Trophoblast cell (in vitro differentiated cells and primary cell): ENCODE measurements around the gene HIBADH.
A peak's percentile ranks its signal among the peaks of the same experiment; 100 is the strongest.

Experiments used
- DNase-seq, 2 donors: peaks; one replicate each; pipeline ENCODE4 v3.0.0-alpha.2; 2016
- H2AFZ ChIP-seq: 2 replicates; pipeline ENCODE4 v1.6.1; 2013; ENCODE audit warnings: low read length, moderate library complexity, mild to moderate bottlenecking; ENCODE audit not compliant: insufficient read depth, poor library complexity
- H2AK5ac ChIP-seq: 2 replicates; pipeline ENCODE4 v1.6.1; 2013; ENCODE audit warnings: mild to moderate bottlenecking, low read length
- H2BK120ac ChIP-seq: 2 replicates; pipeline ENCODE4 v1.6.1; 2013; ENCODE audit warnings: low read length, mild to moderate bottlenecking, moderate library complexity; ENCODE audit not compliant: insufficient read depth, poor library complexity
- H2BK12ac ChIP-seq: 2 replicates; pipeline ENCODE4 v1.6.1; 2013; ENCODE audit warnings: mild to moderate bottlenecking, low read length, moderate library complexity
- H2BK5ac ChIP-seq: 2 replicates; pipeline ENCODE4 v1.6.1; 2013; ENCODE audit warnings: low read length, low read depth, moderate library complexity, mild to moderate bottlenecking; ENCODE audit not compliant: poor library complexity
- H3K14ac ChIP-seq: 2 replicates; pipeline ENCODE4 v1.6.1; 2013; ENCODE audit warnings: mild to moderate bottlenecking, low read length
- H3K18ac ChIP-seq: 2 replicates; pipeline ENCODE4 v1.6.1; 2013; ENCODE audit warnings: mild to moderate bottlenecking, low read length
- H3K23ac ChIP-seq: 2 replicates; pipeline ENCODE4 v1.6.1; 2013; ENCODE audit warnings: low read length
- H3K27ac ChIP-seq: 2 replicates; pipeline ENCODE4 v1.5.1; 2013; ENCODE audit warnings: low read depth, mild to moderate bottlenecking, inconsistent platforms, low read length, moderate library complexity
- H3K27me3 ChIP-seq: 2 replicates; pipeline ENCODE4 v1.6.1; 2013; ENCODE audit warnings: inconsistent platforms, mild to moderate bottlenecking, low read length, moderate library complexity; ENCODE audit not compliant: insufficient read depth
- H3K36me3 ChIP-seq, 2 experiments: 1 replicate in 1 of 2; 2 replicates in 1 of 2; pipeline ENCODE4 v1.6.1; 2013; ENCODE audit warnings: low read length in 2 of 2, mild to moderate bottlenecking in 2 of 2, moderate library complexity in 1 of 2; ENCODE audit not compliant: insufficient read depth in 2 of 2, control insufficient read depth in 1 of 2
- H3K4ac ChIP-seq: 2 replicates; pipeline ENCODE4 v1.6.1; 2013; ENCODE audit warnings: low read depth, mild to moderate bottlenecking, low read length, moderate library complexity
- H3K4me1 ChIP-seq, 2 experiments: 1 replicate in 1 of 2; 2 replicates in 1 of 2; pipeline ENCODE4 v1.6.1; 2013; ENCODE audit warnings: low read length in 2 of 2, mild to moderate bottlenecking in 2 of 2, moderate library complexity in 1 of 2; ENCODE audit not compliant: insufficient read depth in 2 of 2, control insufficient read depth in 1 of 2
- H3K4me2 ChIP-seq: 2 replicates; pipeline ENCODE4 v1.6.1; 2013; ENCODE audit warnings: inconsistent platforms, mild to moderate bottlenecking, low read length, moderate library complexity
- H3K4me3 ChIP-seq: 2 replicates; pipeline ENCODE4 v1.5.1; 2013; ENCODE audit warnings: mild to moderate bottlenecking, low read depth, low read length, inconsistent platforms
- H3K79me1 ChIP-seq: one replicate; pipeline ENCODE4 v1.6.1; 2013; ENCODE audit warnings: low read length
- H3K79me2 ChIP-seq: 2 replicates; pipeline ENCODE4 v1.6.1; 2013; ENCODE audit warnings: low read length, mild to moderate bottlenecking; ENCODE audit not compliant: control insufficient read depth, insufficient read depth, poor library complexity
- H3K9ac ChIP-seq: 2 replicates; pipeline ENCODE4 v1.6.1; 2013; ENCODE audit warnings: mild to moderate bottlenecking, low read length
- H3K9me3 ChIP-seq: 2 replicates; pipeline ENCODE4 v1.6.1; 2013; ENCODE audit warnings: low read depth, mild to moderate bottlenecking, control low read depth, inconsistent platforms, low read length; ENCODE audit not compliant: insufficient read depth
- H4K12ac ChIP-seq: 2 replicates; pipeline ENCODE4 v1.6.1; 2013; ENCODE audit warnings: low read depth, mild to moderate bottlenecking, low read length, moderate library complexity
- H4K8ac ChIP-seq: 2 replicates; pipeline ENCODE4 v1.6.1; 2013; ENCODE audit warnings: low read depth, mild to moderate bottlenecking, low read length, moderate library complexity
- H4K91ac ChIP-seq: one replicate; pipeline ENCODE4 v1.6.1; 2013; ENCODE audit warnings: low read depth, mild to moderate bottlenecking, low read length, moderate library complexity
- WGBS: extraction: QIAGEN DNeasy Blood & Tissue Kit; methylation state at CpG from one replicate; pipeline ENCODE4 v1.1.7; 2013; ENCODE audit warnings: missing lambda C conversion rate; ENCODE audit not compliant: insufficient read length, insufficient coverage; ENCODE audit errors: extremely low coverage; 5-methylcytosine and 5-hydroxymethylcytosine counted together

HIBADH gene

GRCh38 chr7:27699751-27700150 lies 37.1 kb upstream of the HIBADH start:
- WGBS: no CpG with 5 or more reads among the region's 2 CpGs
- H3K14ac ChIP-seq: no peak overlapping the region
- no peak overlapping the region for H2BK5ac ChIP-seq
- H3K27me3 ChIP-seq: no peaks in the 10 kb centered on the region
- H4K8ac ChIP-seq: no peak overlapping the region
- H3K23ac ChIP-seq: no peak overlapping the region
- H2AFZ ChIP-seq: no peak overlapping the region
- H3K4me3 ChIP-seq: no peak overlapping the region
- H3K79me1 ChIP-seq: no peaks in the 10 kb centered on the region
- H3K9ac ChIP-seq: no peak overlapping the region
- H2AK5ac ChIP-seq: no peak overlapping the region
- no peaks in the 10 kb centered on the region for H3K9me3 ChIP-seq
- no peaks in the 10 kb centered on the region for H3K4me1 ChIP-seq
- no peak overlapping the region for H3K27ac ChIP-seq
- no peaks in the 10 kb centered on the region for H3K36me3 ChIP-seq
- no peak overlapping the region for H4K91ac ChIP-seq
- H2BK120ac ChIP-seq: no peak overlapping the region
- H2BK12ac ChIP-seq: no peak overlapping the region
- H3K4me2 ChIP-seq: no peak overlapping the region
- no peak overlapping the region for H3K4ac ChIP-seq
- H3K79me2 ChIP-seq: no peaks in the 10 kb centered on the region
- no peak overlapping the region for H3K18ac ChIP-seq
- no peak overlapping the region for H4K12ac ChIP-seq
- no peak for DNase-seq

- Histone ChIP-seq H3K9ac (no peak overlapping the region), H3K79me1 (no peaks in the 10 kb centered on the region), H3K4me3 (no peak overlapping the region), H3K27ac (no peak overlapping the region), H2BK5ac (no peak overlapping the region), H3K9me3 (no peaks in the 10 kb centered on the region), H2AFZ (no peak overlapping the region), H2AK5ac (no peak overlapping the region), H3K79me2 (no peaks in the 10 kb centered on the region), H3K4me1 (no peaks in the 10 kb centered on the region), H4K91ac (no peak overlapping the region), H3K23ac (no peak overlapping the region), H2BK120ac (no peak overlapping the region), H4K8ac (no peak overlapping the region), H2BK12ac (no peak overlapping the region), H3K18ac (no peak overlapping the region), H3K4ac (no peak overlapping the region), H3K14ac (no peak overlapping the region), H3K36me3 (no peaks in the 10 kb centered on the region), H3K4me2 (no peak overlapping the region), H4K12ac (no peak overlapping the region), H3K27me3 (no peaks in the 10 kb centered on the region)
- WGBS: no CpG with 5 or more reads among the region's 3 CpGs
- peak in 1 of 2 donors; percentile 36 for DNase-seq
Measured at GRCh38 chr7:27697861-27698430, 35.3 kb upstream of the HIBADH start.

GRCh38 chr7:27695096-27695495 lies 32.4 kb upstream of the HIBADH start:
- Histone ChIP-seq H3K9ac (no peak overlapping the region), H4K91ac (no peak overlapping the region), H3K4ac (no peak overlapping the region), H2BK120ac (no peak overlapping the region), H3K18ac (no peak overlapping the region), H2BK5ac (no peak overlapping the region), H3K79me2 (no peaks in the 10 kb centered on the region), H3K27me3 (no peaks in the 10 kb centered on the region), H3K4me3 (no peak overlapping the region), H2AFZ (no peak overlapping the region), H3K14ac (no peak overlapping the region), H3K23ac (no peak overlapping the region), H2AK5ac (no peak overlapping the region), H3K4me2 (no peak overlapping the region), H3K79me1 (no peaks in the 10 kb centered on the region), H4K8ac (no peak overlapping the region), H3K9me3 (no peaks in the 10 kb centered on the region), H3K27ac (no peak overlapping the region), H3K36me3 (no peaks in the 10 kb centered on the region), H3K4me1 (no peaks in the 10 kb centered on the region), H2BK12ac (no peak overlapping the region), H4K12ac (no peak overlapping the region)
- no CpG with 5 or more reads among the region's 4 CpGs for WGBS
- no peak for DNase-seq

DNA sequence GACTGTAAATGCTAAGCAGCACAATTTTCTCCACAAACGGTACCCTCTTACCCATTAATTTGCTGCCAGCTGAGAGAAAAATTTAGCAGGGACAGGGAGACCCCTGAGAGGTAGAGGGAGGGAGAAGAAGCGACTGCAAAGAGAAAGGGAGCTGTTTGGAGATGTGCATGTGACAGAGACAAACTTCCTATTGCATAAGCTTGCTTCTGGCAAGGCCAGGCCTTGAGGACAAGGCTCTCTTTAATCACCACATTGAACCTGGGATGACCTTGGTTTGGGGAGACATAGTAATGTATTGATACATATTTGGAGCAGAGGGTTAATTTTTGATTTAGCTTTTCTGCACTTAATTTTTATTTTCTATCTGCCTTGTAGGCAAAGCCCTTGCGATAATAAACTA lies 31.1 kb upstream of the HIBADH start:
- H2BK12ac ChIP-seq: no peak overlapping the region
- no peaks in the 10 kb centered on the region for H3K79me2 ChIP-seq
- H3K18ac ChIP-seq: no peak overlapping the region
- H3K4me3 ChIP-seq: no peak overlapping the region
- H2AFZ ChIP-seq: no peak overlapping the region
- no peak overlapping the region for H3K14ac ChIP-seq
- no peak overlapping the region for H2BK120ac ChIP-seq
- no peak overlapping the region for H3K9ac ChIP-seq
- H3K36me3 ChIP-seq: no peaks in the 10 kb centered on the region
- no peaks in the 10 kb centered on the region for H3K9me3 ChIP-seq
- no peaks in the 10 kb centered on the region for H3K27me3 ChIP-seq
- no peak overlapping the region for H3K4me2 ChIP-seq
- H2AK5ac ChIP-seq: no peak overlapping the region
- H3K23ac ChIP-seq: no peak overlapping the region
- no peak overlapping the region for H4K91ac ChIP-seq
- no peak overlapping the region for H3K27ac ChIP-seq
- no peak overlapping the region for H4K12ac ChIP-seq
- H3K79me1 ChIP-seq: no peaks in the 10 kb centered on the region
- no peak overlapping the region for H2BK5ac ChIP-seq
- no peaks in the 10 kb centered on the region for H3K4me1 ChIP-seq
- WGBS: no CpG with 5 or more reads among the region's 3 CpGs
- no peak for DNase-seq
- no peak overlapping the region for H3K4ac ChIP-seq
- no peak overlapping the region for H4K8ac ChIP-seq
